Daoy (cell line): ENCODE data around the gene SH2D2A. TPM values are rescaled to one million over a fixed set of nuclear protein-coding genes. Genes with fewer than 3 reads are reported as not detected.

Source experiments
- DNase-seq: peaks from one replicate; pipeline ENCODE4 v3.0.0-alpha.2; 2015; ENCODE audit warnings: low read depth
- total RNA-seq: library from RNA; depleted of rRNA; stranded (reverse); fragments of >200 nt; shearing (Covaris generic); gene quantifications from 2 replicates; pipeline ENCODE4 v1.2.3, GENCODE V29; 2014

Gene SH2D2A
- total RNA-seq, 1 experiment from 2014 or later = 0.51 TPM

DNA sequence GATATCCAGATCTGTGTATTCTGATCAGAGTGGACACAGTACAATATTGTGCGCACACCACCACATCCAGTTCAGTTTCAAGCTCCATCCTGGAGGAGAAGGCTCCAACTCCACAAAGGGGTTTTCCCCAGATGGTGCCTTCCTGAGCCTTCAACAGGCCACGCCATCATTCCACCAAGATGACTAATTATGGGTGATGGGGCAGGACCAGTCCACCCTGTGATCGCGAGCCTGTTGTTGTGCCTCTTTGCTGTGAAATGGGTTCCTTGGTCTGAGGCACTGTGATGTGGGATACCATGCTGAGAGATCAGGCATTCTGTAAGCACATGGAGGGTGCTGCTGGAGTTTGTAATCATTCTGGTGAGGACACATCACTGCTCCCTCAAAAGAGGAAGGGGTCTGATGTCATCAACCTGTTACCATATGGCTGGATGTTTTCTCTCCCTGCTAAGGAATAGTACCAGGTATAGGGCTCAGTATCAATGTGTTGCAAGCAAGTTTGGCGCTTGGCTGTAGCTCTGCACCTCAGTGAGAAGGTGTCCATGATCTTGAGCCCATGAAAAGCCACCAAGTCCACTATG, 6.7 kb upstream of the SH2D2A start:
- DNase-seq = no peak

DNA sequence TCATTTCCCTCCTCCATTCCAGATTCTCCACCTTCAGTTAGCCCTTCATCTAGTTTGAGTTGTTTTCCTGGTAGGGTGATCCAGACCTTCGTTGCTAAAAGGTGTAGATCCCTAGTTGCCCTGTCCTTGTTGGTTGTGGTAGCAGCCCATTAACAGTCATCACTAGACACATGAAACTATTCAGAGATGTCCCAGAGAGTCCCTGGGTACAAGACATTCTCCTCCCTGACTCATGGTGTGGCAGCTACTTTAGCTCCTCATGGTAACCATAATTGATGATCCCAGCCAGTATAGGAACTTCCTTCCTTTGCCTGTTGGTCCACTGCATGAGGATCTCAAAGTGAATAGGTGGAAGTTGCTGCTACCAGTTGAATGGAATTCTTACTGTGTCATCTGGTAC, 6.0 kb upstream of the SH2D2A start:
- no peak for DNase-seq

DNA sequence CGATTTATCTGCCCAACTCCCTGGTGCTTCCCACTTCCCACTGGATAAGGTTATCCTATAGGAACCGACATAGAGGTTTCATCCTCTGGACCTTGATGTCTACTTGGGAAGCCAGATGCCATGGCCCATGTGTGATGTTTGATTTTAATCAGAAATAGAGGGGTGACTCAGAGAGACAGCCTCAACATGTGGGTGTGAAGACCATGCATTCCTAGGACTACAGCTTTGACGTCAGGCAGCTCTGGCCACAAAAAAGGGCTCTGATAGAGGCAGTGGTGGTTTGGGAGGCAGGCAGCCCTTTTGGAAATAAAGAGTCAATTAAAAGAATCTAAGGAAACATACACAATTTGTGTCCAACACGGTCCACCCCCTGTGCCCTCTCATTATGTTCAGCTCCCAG, 5.2 kb upstream of the SH2D2A start:
- DNase-seq = peak; percentile 44

DNA sequence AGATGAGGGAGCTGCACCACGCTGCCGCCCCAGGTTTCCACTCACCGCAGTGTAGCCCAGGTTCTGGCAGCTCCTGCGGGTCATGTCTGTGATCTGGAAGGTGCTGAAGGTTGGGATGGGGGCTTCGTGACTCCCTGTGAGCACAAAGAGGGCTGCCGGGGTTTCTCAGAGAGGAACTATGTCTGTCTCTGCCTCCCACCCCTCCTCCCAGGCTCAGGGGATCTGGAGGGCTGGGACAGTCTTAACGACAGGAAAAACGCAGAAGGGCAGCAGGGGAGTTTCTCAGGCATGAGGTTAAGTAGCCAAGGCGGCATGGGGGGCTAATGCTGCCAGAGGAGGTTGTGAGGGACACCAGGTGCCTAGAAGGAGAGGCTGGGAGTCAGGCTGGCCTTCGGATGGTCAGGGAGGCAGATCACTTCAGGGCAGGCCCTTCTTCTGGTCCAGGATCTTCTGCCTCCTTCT, 656 bp downstream of the SH2D2A start:
- DNase-seq = no peak

DNA sequence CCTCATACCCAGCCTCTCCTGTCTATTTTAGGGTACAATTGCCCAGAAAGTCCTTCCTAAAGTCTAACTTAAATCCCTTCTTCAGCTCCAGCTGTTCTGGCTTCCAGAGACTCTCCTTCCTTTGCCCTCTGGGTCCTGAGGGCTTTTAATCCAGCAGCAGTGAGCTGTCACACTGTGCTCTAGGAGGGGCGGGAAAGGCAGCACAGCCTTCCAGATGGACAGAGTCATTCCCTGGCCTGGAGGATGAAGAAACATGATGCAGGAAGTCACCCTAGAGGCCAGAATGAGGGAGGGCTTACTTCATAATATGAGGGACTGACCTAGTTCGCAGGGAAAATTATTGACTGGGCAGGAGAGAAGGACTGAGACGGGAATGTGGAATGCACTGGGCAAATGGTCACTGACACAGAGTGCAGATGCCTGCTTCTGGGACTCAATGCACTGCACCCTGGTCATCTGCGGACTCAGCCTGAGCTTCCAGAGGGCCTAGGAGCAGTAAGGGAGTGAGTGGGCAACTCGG, 1.3 kb downstream of the SH2D2A start:
- peak; percentile 69 for DNase-seq

DNA sequence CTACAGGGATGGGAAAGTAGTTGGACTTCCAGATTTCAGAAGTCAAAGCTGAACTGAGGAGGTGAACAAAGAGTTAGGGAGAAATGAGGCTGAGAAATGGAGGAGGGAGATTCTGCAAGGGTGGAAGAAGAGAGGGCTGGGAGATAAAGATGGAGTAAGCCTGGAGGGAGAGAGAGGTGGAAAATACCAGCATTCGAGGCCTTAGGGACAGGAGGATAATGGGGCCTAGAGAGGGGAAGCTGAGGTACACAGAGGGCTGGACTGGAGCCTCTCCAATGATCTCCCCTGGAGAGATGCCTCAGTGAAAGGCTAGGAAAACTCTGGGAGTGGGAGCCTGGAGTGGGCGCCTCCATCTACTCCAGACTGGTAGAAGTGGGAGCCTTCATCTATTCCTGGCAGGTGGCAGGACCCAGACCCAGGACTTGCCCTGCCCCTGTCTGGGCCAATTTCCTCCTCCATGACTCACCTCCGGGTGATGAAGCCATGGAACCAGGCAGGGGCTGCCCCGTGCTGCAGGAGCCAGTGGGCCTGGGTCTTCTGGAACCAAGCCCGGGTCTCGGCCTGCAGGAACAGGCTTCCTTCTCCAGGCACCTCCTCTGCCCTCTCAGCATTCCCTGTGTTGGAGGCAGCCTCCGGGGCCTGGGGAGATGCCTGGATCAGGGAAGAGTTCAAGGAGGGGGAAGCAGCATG, 1.9 kb downstream of the SH2D2A start:
- peak; percentile 58 for DNase-seq

DNA sequence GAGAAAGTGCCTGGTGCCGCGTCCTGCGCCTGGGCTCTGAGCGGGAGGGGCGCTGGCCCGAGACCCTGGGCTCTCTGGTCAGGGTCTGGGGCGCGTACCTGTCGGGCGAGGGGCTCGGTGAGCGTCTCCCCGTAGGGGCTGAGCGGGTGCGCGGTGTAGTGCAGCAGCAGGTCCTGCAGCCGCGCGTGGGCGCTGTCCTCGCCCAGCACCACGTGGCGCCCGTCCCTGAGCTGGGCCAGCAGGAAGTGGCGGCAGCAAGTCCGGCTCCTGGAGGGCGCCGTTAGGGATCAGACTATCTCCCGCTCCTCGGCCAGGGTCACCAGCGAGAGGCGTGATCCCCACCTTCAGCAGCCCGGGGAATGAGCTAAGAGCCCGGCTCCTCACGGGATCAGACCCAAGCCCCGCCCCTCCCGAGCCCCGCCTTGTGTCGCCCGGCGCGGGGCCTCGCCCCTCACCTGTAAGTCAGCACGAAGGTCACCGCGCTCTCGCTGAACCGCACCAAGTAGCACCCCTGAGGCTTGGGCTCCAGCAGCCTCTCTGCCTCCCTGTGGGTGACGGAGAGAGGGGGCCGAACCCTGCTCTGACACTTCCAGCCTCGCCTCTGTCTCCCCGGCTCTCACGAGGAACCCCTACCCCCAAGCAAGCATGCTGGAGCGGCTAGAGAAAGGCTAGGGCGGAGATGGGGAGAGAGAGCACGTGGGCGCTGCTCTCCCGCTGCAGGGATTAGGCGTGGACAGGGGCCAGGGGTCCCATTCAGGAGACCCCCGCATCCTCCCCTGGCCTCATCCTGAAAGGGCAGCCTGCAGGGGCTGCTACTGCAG, 2.7 kb downstream of the SH2D2A start:
- DNase-seq = peak; percentile 58

DNA sequence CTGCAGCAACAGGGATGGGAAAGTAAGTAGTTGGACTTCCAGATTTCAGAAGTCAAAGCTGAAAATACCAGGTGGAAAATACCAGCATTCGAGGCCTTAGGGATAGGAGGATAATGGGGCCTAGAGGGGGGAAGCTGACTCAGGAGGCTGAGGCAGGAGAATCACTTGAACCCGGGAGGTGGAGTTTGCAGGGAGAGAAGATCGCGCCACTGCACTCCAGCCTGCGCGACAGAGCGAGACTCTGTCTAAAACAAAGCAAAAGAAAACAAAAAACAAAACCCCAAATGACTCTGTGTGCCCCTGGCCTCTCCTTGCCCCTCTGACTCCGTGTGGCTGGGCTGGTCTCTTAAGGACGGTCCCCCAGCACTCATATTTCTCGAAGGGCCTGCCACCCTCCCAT, 3.4 kb downstream of the SH2D2A start:
- DNase-seq = no peak

DNA sequence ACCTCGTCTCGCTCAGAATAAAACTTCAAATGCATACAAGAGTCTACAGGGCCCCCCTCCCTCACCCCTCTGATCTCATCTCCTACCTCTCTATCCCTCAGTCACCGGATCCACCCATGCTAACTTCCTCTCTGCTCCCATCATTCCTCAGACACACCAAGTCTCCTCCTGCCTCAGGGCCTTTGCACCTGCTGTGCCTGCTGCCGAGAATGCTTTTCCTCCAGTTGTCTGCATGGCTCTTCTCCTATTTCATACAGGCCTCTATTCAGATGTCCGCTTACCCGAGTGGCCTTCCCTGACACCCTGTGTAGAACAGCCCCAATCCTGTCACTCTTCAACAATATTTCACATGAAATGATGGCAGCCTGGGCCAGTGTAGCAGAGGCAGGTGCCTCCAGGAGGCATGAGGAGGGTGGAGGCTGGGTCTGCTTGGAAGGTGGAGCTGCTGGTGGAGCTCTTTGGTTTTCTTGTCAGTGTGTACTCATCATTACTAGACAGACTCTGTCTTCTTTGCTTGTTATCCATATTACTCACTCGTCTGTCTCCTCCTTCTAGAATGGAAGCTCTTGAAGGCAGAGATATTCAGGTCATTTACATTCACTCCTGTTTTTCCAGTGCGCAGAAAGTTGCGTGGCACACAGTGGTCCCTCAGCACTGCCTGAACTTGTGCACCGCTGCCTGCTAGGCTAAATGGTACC, 4.2 kb downstream of the SH2D2A start:
- no peak for DNase-seq

DNA sequence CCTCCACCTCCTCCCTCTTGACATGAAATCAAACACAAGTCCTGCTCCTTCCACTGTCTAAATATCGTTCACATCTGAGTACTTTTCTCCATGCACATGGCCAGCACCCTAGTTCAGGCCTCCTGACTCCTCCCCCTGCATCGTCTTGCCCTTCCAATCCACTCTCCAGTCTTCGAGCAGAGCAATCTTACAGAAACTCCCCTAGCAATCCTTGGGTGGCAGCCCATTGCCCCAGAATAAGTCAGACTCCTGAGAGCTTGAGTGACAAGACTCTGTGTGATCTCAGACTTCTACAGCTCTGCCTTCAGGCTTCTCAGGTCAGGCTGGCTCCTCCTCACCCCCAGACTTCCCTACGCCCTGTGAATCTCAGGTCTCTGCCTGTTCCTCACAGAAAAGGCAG, 5.5 kb downstream of the SH2D2A start:
- DNase-seq = no peak

DNA sequence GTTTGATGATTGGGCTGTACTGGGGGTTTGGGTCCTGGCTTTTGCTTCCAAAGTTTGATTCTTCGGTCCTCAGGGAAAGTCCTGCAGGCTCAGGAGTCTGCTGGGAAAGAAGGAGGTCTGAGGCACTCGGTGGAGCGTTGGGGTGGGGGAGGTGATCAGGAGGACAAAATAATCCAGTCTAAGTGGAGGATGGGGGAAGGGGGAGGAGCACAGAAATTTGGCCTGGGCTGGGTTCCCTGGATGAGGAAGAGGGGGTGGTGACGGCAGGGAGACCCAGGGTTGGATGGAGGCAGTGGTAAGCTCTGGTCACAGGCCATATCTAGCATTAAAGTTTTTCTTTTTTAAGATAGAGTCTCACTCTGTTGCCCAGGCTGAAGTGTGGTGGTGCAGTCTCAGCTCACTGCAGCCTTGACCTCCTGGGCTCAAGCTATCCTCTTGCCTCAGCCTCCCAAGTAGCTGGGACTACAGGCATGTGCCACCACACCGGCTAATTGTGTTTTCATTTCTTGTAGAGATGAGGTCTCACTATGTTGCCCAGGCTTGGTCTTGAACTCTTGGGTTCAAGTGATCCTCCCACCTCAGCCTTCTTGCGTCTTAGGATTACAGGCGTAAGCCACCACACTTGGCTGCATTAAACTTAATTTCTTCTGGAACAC, 6.8 kb downstream of the SH2D2A start:
- no peak for DNase-seq

DNA sequence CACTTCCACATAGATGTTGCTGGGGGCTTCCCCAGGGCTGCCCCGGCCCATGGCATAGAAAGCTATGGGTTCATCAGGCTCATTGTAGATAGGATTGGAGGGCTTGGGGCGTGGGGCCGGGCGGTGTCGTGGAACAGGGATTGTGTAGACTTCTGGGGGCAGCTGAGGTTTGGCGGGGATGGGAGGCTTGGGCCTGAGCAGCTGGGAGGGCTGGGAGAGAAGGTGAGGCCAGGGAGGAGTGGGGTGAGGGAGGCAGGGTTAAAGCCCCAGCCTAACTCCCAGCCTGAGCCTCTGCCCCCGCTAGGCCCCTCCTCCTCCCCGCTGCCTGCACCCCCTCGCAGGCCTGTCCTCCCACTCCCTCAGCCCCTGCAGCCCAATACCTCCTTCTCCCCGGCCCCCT, 7.4 kb downstream of the SH2D2A start:
- no peak for DNase-seq

DNA sequence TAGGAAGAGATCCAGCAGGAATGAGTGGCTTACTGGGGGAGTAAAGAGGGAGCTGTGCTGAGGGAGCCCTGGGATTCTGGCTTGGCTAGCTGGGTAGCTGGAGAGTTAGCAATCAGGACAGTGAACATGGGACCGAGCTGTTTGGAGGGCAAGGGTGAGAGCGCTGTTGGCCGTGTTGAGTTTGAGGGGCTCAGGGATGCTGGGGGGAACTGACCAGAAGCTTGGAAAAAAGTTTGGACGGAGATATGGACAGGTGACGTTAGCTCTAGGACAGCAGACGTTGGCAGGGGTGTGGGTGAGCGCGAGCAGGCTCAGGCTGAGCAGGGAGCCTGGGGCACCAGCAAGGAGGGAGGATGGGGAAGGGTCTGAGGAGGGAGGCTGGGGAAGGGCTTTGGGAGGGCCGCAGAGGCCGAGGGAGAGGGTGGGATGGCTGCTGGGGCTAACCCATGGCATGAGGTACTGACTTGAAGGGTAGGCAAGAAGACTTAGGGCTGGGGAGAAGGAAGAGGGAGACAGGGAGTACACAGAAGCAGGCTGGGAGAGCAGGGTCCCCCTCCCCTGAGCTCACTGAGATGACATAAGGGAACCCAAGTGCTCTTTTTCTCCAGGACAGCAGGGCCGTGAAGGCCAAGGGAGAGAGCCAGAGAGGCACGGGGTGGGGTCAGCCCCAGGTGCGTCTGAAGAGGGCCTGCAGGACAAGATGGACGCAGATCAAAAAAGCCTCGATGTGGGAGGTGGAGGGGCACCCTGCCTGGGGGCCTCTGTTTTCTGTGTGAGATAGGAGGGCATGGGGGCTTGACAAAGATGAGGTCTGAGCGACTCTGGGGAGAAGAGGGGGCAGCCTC, 8.2 kb downstream of the SH2D2A start:
- DNase-seq = no peak

DNA sequence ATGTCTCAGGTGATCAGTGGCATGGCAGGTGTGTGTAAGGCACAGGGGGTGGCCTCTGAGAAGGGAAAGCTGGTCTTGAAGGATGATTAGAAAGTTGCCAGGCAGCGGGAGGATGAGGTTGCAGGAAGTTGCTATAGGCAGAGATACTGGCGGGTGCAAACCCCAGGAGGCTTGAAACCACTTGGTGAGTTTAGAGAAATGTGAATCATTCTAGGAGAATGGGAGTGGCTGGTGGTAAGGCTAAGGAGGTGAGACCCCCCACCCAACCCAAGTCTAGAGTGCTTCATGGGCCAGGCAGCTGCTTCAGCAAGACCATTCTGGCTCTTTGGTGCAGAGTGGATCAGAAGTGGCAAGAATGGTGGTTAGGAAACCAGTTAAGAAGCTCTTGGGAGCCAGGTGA, 9.0 kb downstream of the SH2D2A start:
- no peak for DNase-seq

DNA sequence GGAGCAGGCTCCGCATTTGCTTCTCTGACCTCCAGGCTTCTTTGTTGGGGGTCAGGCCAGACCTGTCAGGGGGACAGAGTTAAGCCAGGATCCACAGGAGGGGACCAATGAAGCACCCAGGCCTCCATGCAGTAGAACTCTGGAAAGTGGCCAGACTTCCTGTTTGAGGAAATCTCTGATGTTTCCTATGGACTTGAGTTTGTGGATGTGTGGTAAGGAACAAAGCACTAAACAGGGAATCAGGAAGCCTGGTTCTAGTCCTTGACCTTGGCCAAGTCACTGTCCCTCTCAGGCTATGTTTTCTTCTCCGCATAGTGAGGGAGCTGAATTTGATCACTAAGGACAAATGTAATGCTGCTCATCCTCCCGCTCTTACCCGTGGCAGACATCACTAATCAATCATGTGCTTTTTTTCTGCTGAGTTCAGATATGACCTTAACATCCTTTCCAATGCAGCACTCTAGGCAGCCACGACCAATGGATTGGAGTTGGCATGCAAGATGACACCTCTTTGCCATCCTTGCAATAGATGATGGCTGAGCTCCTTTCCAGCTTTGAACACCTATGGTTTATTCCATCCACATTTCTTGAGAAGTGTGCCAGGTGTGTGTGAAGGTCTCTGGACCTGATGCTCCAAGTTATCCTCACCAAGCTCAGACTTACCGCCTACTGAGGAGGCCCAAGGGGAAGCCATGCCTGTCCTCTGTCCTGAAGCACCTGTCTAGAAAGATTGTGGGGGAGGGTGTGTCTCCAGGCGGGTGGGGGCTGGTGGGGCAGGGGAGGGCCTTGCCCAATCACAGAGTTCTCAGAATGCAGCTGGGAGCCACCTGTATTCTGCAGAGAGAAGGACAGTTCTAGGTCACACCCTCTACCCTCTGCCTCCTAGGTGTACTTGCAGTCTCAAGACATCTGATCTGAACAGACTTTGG, 9.9 kb downstream of the SH2D2A start:
- no peak for DNase-seq

DNA sequence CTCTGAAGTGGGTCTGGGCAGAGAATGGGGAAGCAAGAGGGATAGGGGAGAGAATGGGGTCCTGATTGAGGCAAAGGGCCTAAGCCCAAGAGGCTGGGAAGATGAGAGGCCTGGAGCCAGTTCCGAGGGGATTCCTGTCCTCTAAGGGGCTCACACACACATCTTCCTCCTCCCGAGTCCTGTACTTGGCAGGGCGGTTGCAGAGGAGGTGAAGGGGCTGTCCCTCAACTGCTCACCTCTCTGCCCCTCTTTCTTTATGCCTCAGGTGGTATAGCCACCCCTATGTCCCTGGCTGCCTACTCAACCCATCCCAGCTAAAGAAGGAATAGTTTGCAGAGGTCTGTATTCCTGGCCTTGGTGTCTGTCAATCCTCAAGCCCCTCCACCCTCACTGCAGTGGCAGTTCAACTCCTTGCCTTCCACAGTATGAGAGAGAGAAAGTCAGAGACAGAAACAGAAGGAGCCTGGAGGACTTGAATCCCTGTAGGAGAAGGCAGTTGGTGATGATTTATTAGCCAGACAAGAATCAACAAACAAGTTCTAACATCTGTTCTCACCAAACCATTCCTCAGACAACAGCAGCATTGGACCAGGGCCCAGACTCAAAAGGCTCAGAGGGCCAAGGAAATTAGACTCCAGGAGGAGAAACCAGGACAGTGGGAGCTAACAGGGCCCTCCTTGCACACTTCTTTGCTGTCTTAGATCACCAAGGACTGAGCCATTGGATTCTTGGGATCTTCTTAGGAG, 10.7 kb downstream of the SH2D2A start:
- DNase-seq = no peak

DNA sequence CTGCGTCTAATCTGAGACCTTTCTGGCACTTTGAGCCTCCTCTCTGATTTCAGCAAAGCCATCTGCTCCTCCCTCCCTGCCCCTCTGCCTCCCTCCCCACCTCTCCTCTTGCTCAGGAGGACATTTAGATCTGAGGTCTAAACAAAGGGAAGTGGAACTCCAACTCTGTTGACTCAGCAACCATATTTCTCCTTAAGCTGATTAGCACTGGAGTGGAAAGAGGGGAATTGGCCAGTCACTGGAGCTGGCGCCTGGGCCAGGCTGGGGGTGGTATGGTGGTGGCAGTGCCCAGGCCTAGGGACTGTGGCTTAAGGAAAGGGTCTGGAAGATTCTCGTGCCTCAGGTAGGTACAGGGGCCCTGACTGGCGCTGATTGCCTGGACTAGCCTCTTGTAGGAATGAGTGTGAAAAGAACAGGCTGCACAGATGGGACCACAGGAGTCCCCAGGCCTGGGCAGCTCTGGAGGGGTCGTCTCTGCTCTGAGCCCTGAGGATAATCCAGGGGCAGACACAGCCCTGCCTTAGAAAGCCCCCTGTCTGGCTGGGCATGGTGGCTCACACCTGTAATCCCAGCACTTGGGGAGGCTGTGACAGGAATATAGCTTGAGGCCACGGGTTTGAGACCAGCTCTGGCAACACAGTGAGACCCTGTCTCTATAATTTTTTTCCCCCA, 11.9 kb downstream of the SH2D2A start:
- DNase-seq = peak; percentile 40

DNA sequence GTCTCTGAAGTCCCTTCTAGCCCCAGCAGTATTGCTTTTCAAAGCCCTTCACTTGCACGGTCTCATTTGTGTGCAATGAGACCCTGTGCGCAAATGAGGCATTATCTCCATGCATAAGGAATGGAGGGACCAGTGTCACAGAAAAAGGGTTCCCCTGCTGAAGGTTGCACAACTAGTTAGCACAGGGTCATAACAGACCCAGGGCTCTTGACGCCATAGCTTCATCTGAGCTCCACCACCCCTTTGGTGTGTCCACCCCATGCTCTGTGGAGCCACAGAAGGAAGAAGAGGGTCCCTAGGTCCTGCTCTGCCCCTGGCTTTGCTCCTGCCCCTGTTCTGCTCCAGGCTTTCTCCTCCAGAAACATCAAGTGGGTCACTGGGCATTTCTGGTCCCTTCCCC, 12.6 kb downstream of the SH2D2A start:
- DNase-seq = no peak
